Measurements from ENCODE around the gene PRADC1. TPM values are rescaled to one million over a fixed set of nuclear protein-coding genes. Genes with fewer than 3 reads are reported as not detected.

PRADC1 gene
- total RNA-seq, 1 experiment from 2014 or later: 9.4 TPM

GRCh38 chr2:73268366-73268829 is 35.4 kb upstream of the PRADC1 start:
- DNase-seq: no peak
- TF ChIP-seq EZH2 (IDR thresholded peaks at IDR 0.05; ENCODE audit: low read depth) (no peak), CTCF (conservative IDR thresholded peaks at IDR 0.05) (no peak)
- Histone ChIP-seq H3K9me3 (ENCODE audit: insufficient read depth, low read depth) (no peaks in the 10 kb centered on the region), H2AFZ (no peak overlapping the region), H3K27me3 (ENCODE audit: insufficient read depth, low read depth) (no peaks in the 10 kb centered on the region), H3K79me2 (ENCODE audit: low read depth) (no peaks in the 10 kb centered on the region), H3F3A (ENCODE audit: insufficient read depth, low read depth) (no peaks in the 10 kb centered on the region), H3K9me2 (ENCODE audit: insufficient read depth) (no peaks in the 10 kb centered on the region), H3K27ac (no peak overlapping the region), H3K4me1 (replicated peaks; ENCODE audit: insufficient read depth) (no peaks in the 10 kb centered on the region), H3K4me3 (no peak overlapping the region), H3K36me3 (ENCODE audit: low read depth) (peaks cover 4% of the 10 kb centered on the region), H4K20me1 (ENCODE audit: insufficient read depth) (0 out of 2 replicates have a peak, but pooled peaks cover 4% of the 10 kb centered on the region), H3K4me2 (no peak overlapping the region)
- BruUV-seq (replicated peaks): no TSS peak
- intact Hi-C loops (cut with micrococcal nuclease; ENCODE audit: unreplicated experiment): no loop called here
- CTCF ChIA-PET: no interaction called here
- POLR2A ChIA-PET (ENCODE audit: unreplicated experiment): no interaction called here

DNA sequence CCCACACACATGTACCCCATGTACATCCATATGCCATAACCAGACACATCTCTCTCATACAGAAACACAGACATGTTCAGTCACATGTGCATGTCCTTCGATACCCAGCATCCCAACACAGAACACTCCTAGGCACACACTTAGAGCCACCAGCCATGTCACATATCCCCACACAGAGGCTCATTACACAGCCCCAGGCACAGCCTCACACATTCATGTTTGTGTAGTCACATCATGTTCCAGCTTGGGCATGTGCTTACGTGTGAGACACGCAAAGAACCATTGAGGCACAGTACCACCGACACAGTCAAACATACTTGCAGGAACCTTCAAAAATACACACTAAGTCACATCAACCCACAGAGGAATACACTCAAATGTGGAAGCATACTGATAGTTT is 34.0 kb upstream of the PRADC1 start:
- POLR2A ChIA-PET (ENCODE audit: unreplicated experiment): no interaction called here
- Histone ChIP-seq H3K4me2 (no peak overlapping the region), H3K9me3 (ENCODE audit: insufficient read depth, low read depth) (no peaks in the 10 kb centered on the region), H3K4me1 (replicated peaks; ENCODE audit: insufficient read depth) (no peaks in the 10 kb centered on the region), H3F3A (ENCODE audit: insufficient read depth, low read depth) (no peaks in the 10 kb centered on the region), H3K4me3 (no peak overlapping the region), H2AFZ (no peak overlapping the region), H3K36me3 (ENCODE audit: low read depth) (peaks cover 3% of the 10 kb centered on the region; the same call in 1 of the 2 replicates), H3K9me2 (ENCODE audit: insufficient read depth) (no peaks in the 10 kb centered on the region), H3K27me3 (ENCODE audit: insufficient read depth, low read depth) (no peaks in the 10 kb centered on the region), H3K27ac (no peak overlapping the region), H3K79me2 (ENCODE audit: low read depth) (no peaks in the 10 kb centered on the region), H4K20me1 (ENCODE audit: insufficient read depth) (peaks cover 4% of the 10 kb centered on the region; the same call in 1 of the 2 replicates)
- TF ChIP-seq EZH2 (IDR thresholded peaks at IDR 0.05; ENCODE audit: low read depth): no peak
- no peak for TF ChIP-seq CTCF (conservative IDR thresholded peaks at IDR 0.05)
- DNase-seq: no peak
- intact Hi-C loops (cut with micrococcal nuclease; ENCODE audit: unreplicated experiment): no loop called here
- CTCF ChIA-PET: no interaction called here
- no TSS peak for BruUV-seq (replicated peaks)

DNA sequence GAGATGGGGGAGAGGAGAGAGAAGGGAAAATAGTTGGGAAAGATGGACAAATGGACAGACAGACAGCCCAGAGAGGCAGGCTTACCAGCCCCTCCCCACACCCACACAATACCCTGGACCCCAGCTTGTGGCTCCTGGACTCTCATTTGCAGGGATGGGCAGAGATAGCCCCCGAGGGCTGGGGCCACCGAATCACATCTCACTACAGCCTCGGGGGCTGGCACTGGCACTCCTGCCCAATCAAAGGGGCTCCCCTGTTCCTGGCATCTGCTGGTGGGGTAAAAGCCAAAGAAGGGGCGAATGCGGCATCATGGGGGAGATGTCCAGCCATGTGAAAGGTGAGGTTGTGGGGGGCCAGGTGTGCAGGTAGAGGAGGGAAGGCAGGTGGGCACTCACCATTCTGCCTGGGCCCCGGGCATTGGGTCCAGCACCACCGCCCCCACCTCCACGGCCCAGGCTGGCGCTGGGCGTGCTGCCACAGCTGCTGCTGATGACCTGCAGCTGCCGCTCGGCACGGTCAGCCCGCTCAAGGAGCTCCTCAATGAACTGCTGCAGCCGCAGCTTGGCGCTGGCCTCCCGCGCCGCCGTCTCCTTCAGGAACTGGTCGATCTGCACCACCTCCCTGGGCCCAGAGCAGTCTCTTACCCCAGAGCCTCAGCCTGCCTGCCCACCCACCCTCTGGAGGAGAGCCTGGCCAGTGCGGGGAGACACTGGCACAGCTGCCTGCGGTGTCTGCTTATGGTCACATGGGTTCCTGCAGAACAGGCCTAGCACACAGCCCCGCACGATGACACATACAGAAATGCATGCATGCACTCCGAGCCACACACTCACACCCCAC is 33.2 kb upstream of the PRADC1 start:
- no peak for DNase-seq
- Histone ChIP-seq H3F3A (ENCODE audit: insufficient read depth, low read depth) (no peaks in the 10 kb centered on the region), H3K4me2 (no peak overlapping the region), H3K4me3 (no peak overlapping the region), H4K20me1 (ENCODE audit: insufficient read depth) (peaks cover 4% of the 10 kb centered on the region; the same call in 1 of the 2 replicates), H3K4me1 (replicated peaks; ENCODE audit: insufficient read depth) (no peaks in the 10 kb centered on the region), H3K79me2 (ENCODE audit: low read depth) (no peaks in the 10 kb centered on the region), H3K27me3 (ENCODE audit: insufficient read depth, low read depth) (no peaks in the 10 kb centered on the region), H3K9me2 (ENCODE audit: insufficient read depth) (no peaks in the 10 kb centered on the region), H3K9me3 (ENCODE audit: insufficient read depth, low read depth) (no peaks in the 10 kb centered on the region), H3K36me3 (ENCODE audit: low read depth) (peaks cover 3% of the 10 kb centered on the region; the same call in 1 of the 2 replicates), H2AFZ (no peak overlapping the region), H3K27ac (no peak overlapping the region)
- CTCF ChIA-PET: no interaction called here
- intact Hi-C loops (cut with micrococcal nuclease; ENCODE audit: unreplicated experiment): no loop called here
- POLR2A ChIA-PET (ENCODE audit: unreplicated experiment): no interaction called here
- no TSS peak for BruUV-seq (replicated peaks)
- no peak for TF ChIP-seq CTCF (conservative IDR thresholded peaks at IDR 0.05)
- TF ChIP-seq EZH2 (IDR thresholded peaks at IDR 0.05; ENCODE audit: low read depth): no peak

All from PC-9 (cell line).